GM12878 (cell line): ENCODE data around the gene NPLOC4. TPM values are rescaled to one million over a fixed set of nuclear protein-coding genes. Genes with fewer than 3 reads are reported as not detected.

Source experiments
- ATAC-seq: fragments of 200-7000 bp; cut with Tn5 transposase; 3 replicates; pipeline ENCODE4 v1.9.1; 2020; ENCODE audit warnings: mild to moderate bottlenecking, moderate library complexity
- BruUV-seq: library from RNA; stranded (reverse); fragments of 400-500 nt; replicated peaks from 2 replicates; lab custom pipeline; 2021; lab: Mats Ljungman, UMichigan
- CTCF ChIA-PET: fragments of 300-600 bp; sonication (Branson Sonifier 250); formaldehyde crosslinking; extraction: SDS; loops from one replicate; lab custom pipeline; 2021; ENCODE audit warnings: inconsistent platforms; lab: Yijun Ruan, JAX
- POLR2A ChIA-PET: fragments of 350-600 bp; formaldehyde crosslinking; extraction: SDS; loops from one replicate; lab custom pipeline; 2021; ENCODE audit warnings: inconsistent platforms; lab: Charles Lee
- RAD21 ChIA-PET: fragments of 300-600 bp; sonication (Branson Sonifier 250); formaldehyde crosslinking; loops from one replicate; lab custom pipeline; 2023; ENCODE audit warnings: antibody characterized with exemption; ENCODE audit not compliant: unreplicated experiment; lab: Charles Lee
- SMC1A ChIA-PET: fragments of 300-600 bp; sonication (Branson Sonifier 250); formaldehyde crosslinking; loops from one replicate; lab custom pipeline; 2023; ENCODE audit not compliant: unreplicated experiment, uncharacterized antibody; lab: Charles Lee
- DNase-seq: peaks from one replicate; pipeline ENCODE4 v3.0.0-alpha.2; 2011; ENCODE audit warnings: low read depth, low spot score
- FAIRE-seq: peaks from 3 replicates; lab custom pipeline; 2011; peaks lifted over from hg19 to GRCh38; lab: Jason Lieb, UNC
- H2AFZ ChIP-seq: 2 replicates; pipeline ENCODE4 v1.6.0; 2011; ENCODE audit warnings: low read depth, low read length, control low read depth; ENCODE audit not compliant: control insufficient read depth
- H3K27ac ChIP-seq: 2 replicates; pipeline ENCODE4 v1.5.1; 2011; ENCODE audit warnings: control low read depth; ENCODE audit not compliant: control insufficient read depth, insufficient read depth
- H3K27me3 ChIP-seq, 2 experiments: replicated peaks in 1 of 2; 2 replicates each; pipeline versions ENCODE4 v1.6.0 to v1.6.1; 2011; ENCODE audit warnings: low read length in 1 of 2; ENCODE audit not compliant: control insufficient read depth in 2 of 2, insufficient read depth in 2 of 2
- H3K36me3 ChIP-seq, 2 experiments: 2 replicates each; pipeline ENCODE4 v1.5.1; 2011; ENCODE audit warnings: low read length in 1 of 2; ENCODE audit not compliant: control insufficient read depth in 2 of 2, insufficient read depth in 2 of 2
- H3K4me1 ChIP-seq: 2 replicates; pipeline ENCODE4 v1.6.1; 2011; ENCODE audit warnings: mild to moderate bottlenecking, low read length, moderate library complexity, mixed read lengths; ENCODE audit not compliant: control insufficient read depth, insufficient read depth
- H3K4me2 ChIP-seq: 2 replicates; pipeline ENCODE4 v1.6.0; 2011; ENCODE audit warnings: control low read depth; ENCODE audit not compliant: control insufficient read depth, insufficient read depth
- H3K4me3 ChIP-seq: fragments of 200-600 bp; sonication (generic); 2 replicates; pipeline ENCODE4 v1.5.1; 2016
- H3K79me2 ChIP-seq: 2 replicates; pipeline ENCODE4 v1.6.0; 2011; ENCODE audit warnings: low read length; ENCODE audit not compliant: control insufficient read depth, insufficient read depth
- H3K9ac ChIP-seq: 2 replicates; pipeline ENCODE4 v1.8.0; 2011; ENCODE audit warnings: low read length, control low read depth, mixed read lengths; ENCODE audit not compliant: control insufficient read depth, insufficient read depth
- H3K9me3 ChIP-seq: replicated peaks from 3 replicates; pipeline ENCODE4 v1.5.1; 2011; ENCODE audit warnings: mild to moderate bottlenecking, low read length; ENCODE audit not compliant: control insufficient read depth, insufficient read depth
- H4K20me1 ChIP-seq: 2 replicates; pipeline ENCODE4 v1.6.0; 2011; ENCODE audit not compliant: control insufficient read depth, insufficient read depth
- ATF7 ChIP-seq: fragments of 450-650 bp; IDR thresholded peaks from 2 replicates; pipeline ENCODE4 v1.6.1; 2016; ENCODE audit warnings: low read depth, mild to moderate bottlenecking
- CTCF ChIP-seq, 3 experiments: IDR thresholded peaks in 2 of 3; conservative IDR thresholded peaks in 1 of 3; 2 replicates each; pipeline ENCODE4 v1.5.1; 2011; ENCODE audit warnings: low read depth in 3 of 3, low read length in 3 of 3, mild to moderate bottlenecking in 3 of 3, control low read depth in 2 of 3, moderate library complexity in 2 of 3, inconsistent platforms in 1 of 3, mixed read lengths in 1 of 3; ENCODE audit not compliant: control insufficient read depth in 2 of 3, insufficient read depth in 1 of 3; ENCODE audit errors: extremely low read depth in 1 of 3
- GABPA ChIP-seq: IDR thresholded peaks from 2 replicates; pipeline ENCODE4 v1.6.1; 2014; ENCODE audit warnings: antibody characterized with exemption, low read depth, mild to moderate bottlenecking, inconsistent platforms
- GATAD2B ChIP-seq: fragments of 450-650 bp; conservative IDR thresholded peaks from 2 replicates; pipeline ENCODE4 v1.6.1; 2017; ENCODE audit warnings: low read depth, mild to moderate bottlenecking, moderate library complexity
- IRF3 ChIP-seq: fragments of 450-650 bp; IDR thresholded peaks from 2 replicates; pipeline ENCODE4 v1.6.1; 2014; ENCODE audit warnings: mild to moderate bottlenecking
- IRF4 ChIP-seq: IDR thresholded peaks from 2 replicates; pipeline ENCODE4 v1.6.1; 2011; ENCODE audit warnings: low read depth, low read length
- LARP7 ChIP-seq: fragments of 450-650 bp; IDR thresholded peaks from 2 replicates; pipeline ENCODE4 v1.6.1; 2017; ENCODE audit warnings: mild to moderate bottlenecking
- NFIC ChIP-seq: IDR thresholded peaks from 2 replicates; pipeline ENCODE4 v1.6.1; 2012; ENCODE audit warnings: low read depth, mild to moderate bottlenecking, inconsistent platforms, low read length, moderate library complexity
- NFYA ChIP-seq: IDR thresholded peaks from 2 replicates; pipeline ENCODE4 v1.6.1; 2011; ENCODE audit warnings: low read depth, mild to moderate bottlenecking, low read length, improper control_type of control experiment, borderline replicate concordance
- NFYB ChIP-seq: IDR thresholded peaks from 2 replicates; pipeline ENCODE4 v1.6.1; 2011; ENCODE audit warnings: low read depth, mild to moderate bottlenecking, low read length, improper control_type of control experiment, moderate library complexity; ENCODE audit not compliant: insufficient read depth
- PKNOX1 ChIP-seq: fragments of 450-650 bp; IDR thresholded peaks from 2 replicates; pipeline ENCODE4 v1.6.1; 2016; ENCODE audit warnings: mild to moderate bottlenecking
- SREBF1 ChIP-seq: IDR thresholded peaks from 2 replicates; pipeline ENCODE4 v1.6.1; 2012; ENCODE audit warnings: mild to moderate bottlenecking, low read length
- STAT1 ChIP-seq: fragments of 450-650 bp; conservative IDR thresholded peaks from 2 replicates; pipeline ENCODE4 v1.6.1; 2014; ENCODE audit warnings: antibody characterized with exemption, mild to moderate bottlenecking
- SUPT20H ChIP-seq: IDR thresholded peaks from 2 replicates; pipeline ENCODE4 v1.6.1; 2011; ENCODE audit warnings: low read depth, mild to moderate bottlenecking, low read length, moderate library complexity, borderline replicate concordance; ENCODE audit not compliant: control insufficient read depth
- YBX1 ChIP-seq: fragments of 450-650 bp; IDR thresholded peaks from 2 replicates; pipeline ENCODE4 v1.6.1; 2016; ENCODE audit warnings: antibody characterized with exemption
- WGBS: methylation state at CpG from one replicate; pipeline ENCODE4 v1.1.6; 2016; ENCODE audit warnings: low lambda C conversion rate; ENCODE audit not compliant: insufficient replicate concordance, insufficient coverage; ENCODE audit errors: missing lambda C conversion rate; 5-methylcytosine and 5-hydroxymethylcytosine counted together
- in situ Hi-C: fragments of 300-500 bp; cut with MboI; formaldehyde crosslinking; loops from 9 replicates; pipeline ENCODE4 v1.14.3; 2018; ENCODE audit warnings: mixed read lengths
- intact Hi-C: fragments of 100-400 bp; cut with micrococcal nuclease; formaldehyde crosslinking; loops from one replicate; pipeline ENCODE4 v1.14.2; 2022; ENCODE audit not compliant: unreplicated experiment
- polyA plus RNA-seq, 11 experiments: library from polyadenylated mRNA; depleted of rRNA in 4 of 11; unstranded in 6 of 11; stranded (reverse) in 5 of 11; fragments of >200 nt; fragmentation: Nextera tagmentation in 4 of 11; fragmentation: Illumina TruSeq in 1 of 11; extraction: Ambion mirVana in 4 of 11; extraction: Trizol in 1 of 11; gene quantifications; 1 replicate in 1 of 11; 2 replicates in 10 of 11; pipeline versions ENCODE4 v1.2.1 to v1.2.3, GENCODE V29; 2011 to 2016; ENCODE audit warnings: inconsistent platforms in 2 of 11, missing spikeins in 2 of 11, low read depth in 1 of 11
- total RNA-seq, 4 experiments: library from RNA; depleted of rRNA in 3 of 4; stranded (reverse); fragments of >200 nt in 3 of 4; fragmentation: Illumina TruSeq in 1 of 4; extraction: Trizol in 1 of 4; gene quantifications; 2 replicates each; pipeline versions ENCODE4 v1.2.1 to v1.2.3, GENCODE V29; 2013 to 2021

Gene NPLOC4
- total and polyA plus RNA-seq, 10 of the 15 experiments (the other 5 are each of a cell fraction or from before 2014, with no cell fraction given): 1.5 to 83.7 (median 45.8) TPM

- no peaks in the 10 kb centered on the region for H4K20me1 ChIP-seq
- H2AFZ ChIP-seq: no peak overlapping the region
- no peak overlapping the region for H3K27ac ChIP-seq
- SMC1A ChIA-PET: no interaction called here
- no peak overlapping the region for H3K4me2 ChIP-seq
- no TSS peak for BruUV-seq
- FAIRE-seq (no peak), ATAC-seq (no peak), DNase-seq (no peak)
- CTCF ChIA-PET: no interaction called here
- no peaks in the 10 kb centered on the region; a peak in 2 of 4 replicates for H3K27me3 ChIP-seq
- intact Hi-C loops: no loop called here
- POLR2A ChIA-PET: no interaction called here
- peaks cover 6% of the 10 kb centered on the region; the same call in 2 of the 3 replicates for H3K9me3 ChIP-seq
- no peaks in the 10 kb centered on the region for H3K36me3 ChIP-seq
- no peak for TF ChIP-seq IRF4
- TF ChIP-seq YBX1: no peak
- TF ChIP-seq SUPT20H: no peak
- TF ChIP-seq ATF7: no peak
- TF ChIP-seq GATAD2B: no peak
- TF ChIP-seq NFYA: no peak
- no peak for TF ChIP-seq PKNOX1
- TF ChIP-seq GABPA: no peak
- no peak for TF ChIP-seq STAT1
- TF ChIP-seq NFIC: no peak
- TF ChIP-seq IRF3: no peak
- TF ChIP-seq SREBF1: no peak
- TF ChIP-seq NFYB: no peak
- TF ChIP-seq CTCF (IDR thresholded peaks at IDR 0.05 in 2 of 3, conservative IDR thresholded peaks at IDR 0.05 in 1 of 3; ENCODE audit: control insufficient read depth in 2 of 3, extremely low read depth in 1 of 3, insufficient read depth in 1 of 3, low read depth in 3 of 3, low read length in 3 of 3): no peak
- no peak for TF ChIP-seq LARP7
- TF ChIP-seq, all 136 proteins: peak for 0
- RAD21 ChIA-PET: no interaction called here
- Histone ChIP-seq H3K79me2 (no peaks in the 10 kb centered on the region), H3K9ac (no peak overlapping the region), H3K4me1 (0 out of 2 replicates have a peak, but pooled peaks cover 4% of the 10 kb centered on the region), H3K4me3 (no peak overlapping the region)
- in situ Hi-C loops: no loop called here
- 80% methylated on average over 14 of the region's 14 CpGs for WGBS
These were observed 11.8 kb upstream of the NPLOC4 start for GRCh38 chr17:81648707-81649085.
